Neural cell (in vitro differentiated cells): ENCODE results near the gene PLEKHN1. TPM values are rescaled to one million over a fixed set of nuclear protein-coding genes. Genes with fewer than 3 reads are reported as not detected.

Experiments
- H2AFZ ChIP-seq: fragments of 200-600, 300-800 bp; sonication (generic), shearing (Covaris generic); 2 replicates; pipeline ENCODE4 v1.6.0; 2014; ENCODE audit warnings: low read depth, mild to moderate bottlenecking, antibody characterized with exemption, low read length, moderate library complexity
- H3F3A ChIP-seq: fragments of 200-600 bp; shearing (Covaris generic); 2 replicates; pipeline ENCODE4 v1.6.1; 2016; ENCODE audit warnings: mild to moderate bottlenecking, moderate library complexity, mixed read lengths, antibody characterized with exemption, low read length; ENCODE audit not compliant: insufficient read depth, poor library complexity, severe bottlenecking
- H3K27ac ChIP-seq: fragments of 200-600, 300-800 bp; sonication (generic), shearing (Covaris generic); 2 replicates; pipeline ENCODE4 v1.5.1; 2014; ENCODE audit warnings: mild to moderate bottlenecking, low read length, moderate library complexity
- H3K27me3 ChIP-seq: fragments of 300-800, 200-600 bp; sonication (generic), shearing (Covaris generic); 2 replicates; pipeline ENCODE4 v1.6.0; 2014; ENCODE audit warnings: mild to moderate bottlenecking, low read depth, low read length, moderate library complexity; ENCODE audit not compliant: insufficient read depth
- H3K36me3 ChIP-seq: fragments of 300-800, 200-600 bp; sonication (generic), shearing (Covaris generic); 2 replicates; pipeline ENCODE4 v1.5.1; 2014; ENCODE audit warnings: mild to moderate bottlenecking, antibody characterized with exemption, low read length, moderate library complexity; ENCODE audit not compliant: insufficient read depth
- H3K4me2 ChIP-seq: fragments of 300-800, 200-600 bp; sonication (generic), shearing (Covaris generic); 2 replicates; pipeline ENCODE4 v1.6.0; 2014; ENCODE audit warnings: mild to moderate bottlenecking, low read length
- H3K4me3 ChIP-seq: fragments of 300-800, 200-600 bp; sonication (generic), shearing (Covaris generic); 2 replicates; pipeline ENCODE4 v1.5.1; 2014; ENCODE audit warnings: mild to moderate bottlenecking, low read length, moderate library complexity
- H3K79me2 ChIP-seq: fragments of 200-600 bp; shearing (Covaris generic); replicated peaks from 2 replicates; pipeline ENCODE4 v1.6.0; 2014; ENCODE audit warnings: mild to moderate bottlenecking, low read length, moderate library complexity; ENCODE audit not compliant: insufficient read depth
- H3K9ac ChIP-seq: fragments of 300-800, 200-600 bp; sonication (generic), shearing (Covaris generic); 2 replicates; pipeline ENCODE4 v1.6.1; 2016; ENCODE audit warnings: mild to moderate bottlenecking, low read length, mixed read lengths
- H3K9me2 ChIP-seq: fragments of 200-600 bp; shearing (Covaris generic); 2 replicates; pipeline ENCODE4 v1.6.1; 2016; ENCODE audit warnings: mild to moderate bottlenecking, low read length, mixed read lengths; ENCODE audit not compliant: insufficient read depth
- H3K9me3 ChIP-seq: fragments of 200-600, 300-800 bp; sonication (generic), shearing (Covaris generic); 2 replicates; pipeline ENCODE4 v1.6.1; 2016; ENCODE audit warnings: mild to moderate bottlenecking, mixed run types, low read length, moderate library complexity, mixed read lengths
- H4K20me1 ChIP-seq: fragments of 200-600 bp; shearing (Covaris generic); 2 replicates; pipeline ENCODE4 v1.6.1; 2016; ENCODE audit warnings: mild to moderate bottlenecking, mixed run types; ENCODE audit not compliant: insufficient read depth
- EP300 ChIP-seq: fragments of 450-650 bp; conservative IDR thresholded peaks from 2 replicates; pipeline ENCODE4 v1.6.1; 2014; ENCODE audit warnings: antibody characterized with exemption, mild to moderate bottlenecking, moderate library complexity; ENCODE audit not compliant: poor library complexity, severe bottlenecking
- EZH2 ChIP-seq: fragments of 200-600, 300-800 bp; shearing (Covaris generic), sonication (generic); IDR thresholded peaks from 2 replicates; pipeline ENCODE4 v1.6.1; 2014; ENCODE audit warnings: antibody characterized with exemption, low read length, borderline replicate concordance, mild to moderate bottlenecking; ENCODE audit not compliant: insufficient read depth, poor library complexity, severe bottlenecking
- MXI1 ChIP-seq: fragments of 450-650 bp; conservative IDR thresholded peaks from 2 replicates; pipeline ENCODE4 v1.6.1; 2014; ENCODE audit warnings: antibody characterized with exemption, mild to moderate bottlenecking; ENCODE audit not compliant: poor library complexity, severe bottlenecking
- POLR2AphosphoS5 ChIP-seq: IDR thresholded peaks from 2 replicates; pipeline ENCODE4 v1.6.1; 2012
- RAD21 ChIP-seq: fragments of 450-650 bp; conservative IDR thresholded peaks from 2 replicates; pipeline ENCODE4 v1.6.1; 2014; ENCODE audit warnings: antibody characterized with exemption, mild to moderate bottlenecking, moderate library complexity
- SMC3 ChIP-seq: fragments of 450-650 bp; conservative IDR thresholded peaks from 2 replicates; pipeline ENCODE4 v1.6.1; 2014; ENCODE audit warnings: antibody characterized with exemption, mild to moderate bottlenecking, moderate library complexity; ENCODE audit not compliant: poor library complexity
- TAF1 ChIP-seq: IDR thresholded peaks from 2 replicates; pipeline ENCODE4 v1.6.1; 2012; ENCODE audit warnings: low read depth
- polyA plus RNA-seq: library from polyadenylated mRNA; depleted of rRNA; stranded (reverse); fragments of >200 nt; gene quantifications from 2 replicates; pipeline ENCODE4 v1.2.3, GENCODE V29; 2014
- TF ChIP-seq, protein P1 (sequence below): fragments of 450-650 bp; IDR thresholded peaks from 2 replicates; pipeline ENCODE4 v1.5.1; 2014; ENCODE audit warnings: antibody characterized with exemption, mild to moderate bottlenecking, moderate library complexity; ENCODE audit not compliant: poor library complexity, severe bottlenecking
- TF ChIP-seq, protein P2 (sequence below): IDR thresholded peaks from 2 replicates; pipeline ENCODE4 v1.6.1; 2012; ENCODE audit warnings: borderline replicate concordance

Gene PLEKHN1
- polyA plus RNA-seq, 1 donor from 2014 or later: 1.1 TPM

DNA sequence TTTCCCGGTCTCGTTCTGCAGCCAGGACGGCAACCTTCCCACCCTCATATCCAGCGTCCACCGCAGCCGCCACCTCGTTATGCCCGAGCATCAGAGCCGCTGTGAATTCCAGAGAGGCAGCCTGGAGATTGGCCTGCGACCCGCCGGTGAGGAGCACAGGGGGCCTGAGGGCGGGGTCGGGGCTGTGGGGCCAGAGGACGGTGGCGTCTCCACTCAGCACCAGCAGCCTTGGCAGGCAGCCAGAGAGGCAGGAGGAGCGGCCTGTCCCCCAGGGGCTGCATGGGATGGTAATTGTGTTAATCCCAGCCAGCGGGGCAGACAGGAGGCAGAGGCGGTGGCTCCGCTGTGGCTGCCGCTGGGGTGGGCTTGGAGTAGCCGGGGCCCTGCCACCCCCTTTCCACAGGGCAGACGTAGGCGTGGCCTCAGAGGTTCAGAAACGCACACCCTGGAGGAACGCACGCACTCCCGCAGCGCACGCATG, 30.5 kb upstream of the PLEKHN1 start:
- H3K79me2 ChIP-seq: no peaks in the 10 kb centered on the region
- no peaks in the 10 kb centered on the region for H3K36me3 ChIP-seq
- no peaks in the 10 kb centered on the region for H3K9me3 ChIP-seq
- TF ChIP-seq MXI1 (no peak), SMC3 (no peak), EZH2 (no peak), TAF1 (no peak), POLR2AphosphoS5 (no peak), EP300 (no peak), RAD21 (no peak)
- TF ChIP-seq, protein P1, sequence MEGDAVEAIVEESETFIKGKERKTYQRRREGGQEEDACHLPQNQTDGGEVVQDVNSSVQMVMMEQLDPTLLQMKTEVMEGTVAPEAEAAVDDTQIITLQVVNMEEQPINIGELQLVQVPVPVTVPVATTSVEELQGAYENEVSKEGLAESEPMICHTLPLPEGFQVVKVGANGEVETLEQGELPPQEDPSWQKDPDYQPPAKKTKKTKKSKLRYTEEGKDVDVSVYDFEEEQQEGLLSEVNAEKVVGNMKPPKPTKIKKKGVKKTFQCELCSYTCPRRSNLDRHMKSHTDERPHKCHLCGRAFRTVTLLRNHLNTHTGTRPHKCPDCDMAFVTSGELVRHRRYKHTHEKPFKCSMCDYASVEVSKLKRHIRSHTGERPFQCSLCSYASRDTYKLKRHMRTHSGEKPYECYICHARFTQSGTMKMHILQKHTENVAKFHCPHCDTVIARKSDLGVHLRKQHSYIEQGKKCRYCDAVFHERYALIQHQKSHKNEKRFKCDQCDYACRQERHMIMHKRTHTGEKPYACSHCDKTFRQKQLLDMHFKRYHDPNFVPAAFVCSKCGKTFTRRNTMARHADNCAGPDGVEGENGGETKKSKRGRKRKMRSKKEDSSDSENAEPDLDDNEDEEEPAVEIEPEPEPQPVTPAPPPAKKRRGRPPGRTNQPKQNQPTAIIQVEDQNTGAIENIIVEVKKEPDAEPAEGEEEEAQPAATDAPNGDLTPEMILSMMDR: no peak
- TF ChIP-seq, protein P2, sequence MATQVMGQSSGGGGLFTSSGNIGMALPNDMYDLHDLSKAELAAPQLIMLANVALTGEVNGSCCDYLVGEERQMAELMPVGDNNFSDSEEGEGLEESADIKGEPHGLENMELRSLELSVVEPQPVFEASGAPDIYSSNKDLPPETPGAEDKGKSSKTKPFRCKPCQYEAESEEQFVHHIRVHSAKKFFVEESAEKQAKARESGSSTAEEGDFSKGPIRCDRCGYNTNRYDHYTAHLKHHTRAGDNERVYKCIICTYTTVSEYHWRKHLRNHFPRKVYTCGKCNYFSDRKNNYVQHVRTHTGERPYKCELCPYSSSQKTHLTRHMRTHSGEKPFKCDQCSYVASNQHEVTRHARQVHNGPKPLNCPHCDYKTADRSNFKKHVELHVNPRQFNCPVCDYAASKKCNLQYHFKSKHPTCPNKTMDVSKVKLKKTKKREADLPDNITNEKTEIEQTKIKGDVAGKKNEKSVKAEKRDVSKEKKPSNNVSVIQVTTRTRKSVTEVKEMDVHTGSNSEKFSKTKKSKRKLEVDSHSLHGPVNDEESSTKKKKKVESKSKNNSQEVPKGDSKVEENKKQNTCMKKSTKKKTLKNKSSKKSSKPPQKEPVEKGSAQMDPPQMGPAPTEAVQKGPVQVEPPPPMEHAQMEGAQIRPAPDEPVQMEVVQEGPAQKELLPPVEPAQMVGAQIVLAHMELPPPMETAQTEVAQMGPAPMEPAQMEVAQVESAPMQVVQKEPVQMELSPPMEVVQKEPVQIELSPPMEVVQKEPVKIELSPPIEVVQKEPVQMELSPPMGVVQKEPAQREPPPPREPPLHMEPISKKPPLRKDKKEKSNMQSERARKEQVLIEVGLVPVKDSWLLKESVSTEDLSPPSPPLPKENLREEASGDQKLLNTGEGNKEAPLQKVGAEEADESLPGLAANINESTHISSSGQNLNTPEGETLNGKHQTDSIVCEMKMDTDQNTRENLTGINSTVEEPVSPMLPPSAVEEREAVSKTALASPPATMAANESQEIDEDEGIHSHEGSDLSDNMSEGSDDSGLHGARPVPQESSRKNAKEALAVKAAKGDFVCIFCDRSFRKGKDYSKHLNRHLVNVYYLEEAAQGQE: no peak
- H3K9me2 ChIP-seq: no peaks in the 10 kb centered on the region
- H3K27ac ChIP-seq: no peak overlapping the region
- no peak overlapping the region for H2AFZ ChIP-seq
- peaks cover 52% of the 10 kb centered on the region for H3K27me3 ChIP-seq
- H3F3A ChIP-seq: no peaks in the 10 kb centered on the region
- peak overlapping the region; percentile 34 for H3K4me3 ChIP-seq
- no peak overlapping the region for H3K4me2 ChIP-seq
- peak overlapping the region; percentile 26 for H3K9ac ChIP-seq
- H4K20me1 ChIP-seq: no peaks in the 10 kb centered on the region

DNA sequence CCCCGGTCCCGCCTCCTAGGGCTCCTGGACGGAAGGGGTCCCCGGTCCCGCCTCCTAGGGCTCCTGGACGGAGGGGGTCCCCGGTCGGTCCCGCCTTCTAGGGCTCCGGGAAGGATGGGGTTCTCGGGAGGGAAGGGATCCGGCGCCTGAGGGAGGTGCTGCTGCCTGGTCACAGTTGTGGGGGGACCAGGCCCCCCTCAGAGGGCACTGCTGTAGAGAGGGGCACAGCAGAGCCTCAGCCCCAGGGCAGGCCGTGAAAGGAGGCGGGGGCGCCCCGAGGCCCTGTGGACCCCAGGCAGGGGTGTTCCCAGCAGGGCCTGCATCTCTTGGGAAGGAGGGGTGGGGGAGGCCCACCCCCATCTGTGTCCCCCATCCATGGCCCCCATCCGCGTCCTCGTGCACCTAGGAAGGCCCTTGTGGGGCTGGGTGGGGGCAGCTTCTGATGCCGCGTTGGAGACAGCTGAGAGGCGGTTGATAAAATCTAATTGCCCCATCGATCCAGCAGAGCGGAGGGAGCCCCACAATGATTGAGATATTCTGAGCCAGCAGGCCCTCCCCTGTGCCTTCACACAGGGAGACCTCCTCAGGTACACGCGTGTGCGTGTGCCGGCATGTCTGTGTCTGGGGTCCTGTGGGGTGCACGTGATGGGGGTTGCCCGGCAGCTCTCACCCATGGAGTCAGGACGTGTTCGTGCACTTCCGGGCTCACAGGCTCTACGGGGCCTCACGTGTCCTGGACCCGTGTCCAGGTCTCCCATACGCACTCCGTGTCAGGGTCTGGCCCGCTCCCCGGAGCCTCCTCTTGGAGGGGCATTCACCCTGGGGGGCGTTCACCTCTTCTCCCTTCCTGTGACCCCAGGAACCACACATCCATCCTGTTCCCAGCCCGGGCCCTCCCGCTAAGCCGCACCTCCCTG, 29.7 kb upstream of the PLEKHN1 start:
- no peak overlapping the region for H3K4me2 ChIP-seq
- H3K9ac ChIP-seq: no peak overlapping the region
- no peak for TF ChIP-seq EZH2
- no peak for TF ChIP-seq MXI1
- TF ChIP-seq EP300: no peak
- no peak for TF ChIP-seq SMC3
- TF ChIP-seq, protein P2: no peak
- no peak for TF ChIP-seq TAF1
- no peak for TF ChIP-seq POLR2AphosphoS5
- TF ChIP-seq, protein P1: no peak
- no peak for TF ChIP-seq RAD21
- no peaks in the 10 kb centered on the region for H3K9me3 ChIP-seq
- no peaks in the 10 kb centered on the region for H3K9me2 ChIP-seq
- H3K27ac ChIP-seq: no peak overlapping the region
- H3K27me3 ChIP-seq: peaks cover 60% of the 10 kb centered on the region
- H4K20me1 ChIP-seq: no peaks in the 10 kb centered on the region
- no peak overlapping the region for H2AFZ ChIP-seq
- no peak overlapping the region for H3K4me3 ChIP-seq
- H3K36me3 ChIP-seq: no peaks in the 10 kb centered on the region
- no peaks in the 10 kb centered on the region for H3K79me2 ChIP-seq
- no peaks in the 10 kb centered on the region for H3F3A ChIP-seq
